ENCODE measurements around the gene PTPN4.
"Not testable (repeated sequence)": the region's sequence is repeated elsewhere in the genome, so short reads cannot be mapped to it uniquely, and the experiment has no call there.

PTPN4 gene

GRCh38 chr2:119950966-119951365 lies 191.2 kb downstream of the PTPN4 start:
- DNase-seq: no peak

GRCh38 chr2:119958670-119959268 lies 199.0 kb downstream of the PTPN4 start:
- DNase-seq: no peak

GRCh38 chr2:119960821-119961220 lies 201.1 kb downstream of the PTPN4 start:
- no peak for DNase-seq

GRCh38 chr2:119981896-119982295 lies 222.2 kb downstream of the PTPN4 start:
- DNase-seq: no peak

- no peak for DNase-seq
Observed at GRCh38 chr2:119982506-119982905, 222.8 kb downstream of the PTPN4 start.

GRCh38 chr2:119983108-119983507 lies 223.4 kb downstream of the PTPN4 start:
- DNase-seq: no peak

- no peak for DNase-seq
Observed at GRCh38 chr2:119996148-119996547, 236.4 kb downstream of the PTPN4 start.

- DNase-seq: not testable (repeated sequence)
Observed at GRCh38 chr2:119996896-119997891, 237.5 kb downstream of the PTPN4 start.

- no peak for DNase-seq
Observed at GRCh38 chr2:120001471-120001870, 241.7 kb downstream of the PTPN4 start.

- no peak for DNase-seq
Observed at GRCh38 chr2:120004254-120004653, 244.5 kb downstream of the PTPN4 start.

GRCh38 chr2:120005834-120006521 lies 246.3 kb downstream of the PTPN4 start:
- DNase-seq: no peak

- no peak for DNase-seq
Observed at GRCh38 chr2:120007851-120008250, 248.1 kb downstream of the PTPN4 start.

- DNase-seq: no peak
Observed at GRCh38 chr2:120012363-120012762, 252.6 kb downstream of the PTPN4 start.

- DNase-seq: peak; percentile 64
Observed at GRCh38 chr2:120012771-120013596, 253.3 kb downstream of the PTPN4 start, which contains the start of gene EPB41L5. EPB41L5 (plus strand) TSS chr2:120013077; CDS start chr2:120019085, 6,008 bp downstream.

GRCh38 chr2:120013597-120014223 lies 254.0 kb downstream of the PTPN4 start:
- DNase-seq: no peak

- DNase-seq: no peak
Observed at GRCh38 chr2:120014226-120014980, 254.7 kb downstream of the PTPN4 start.

- DNase-seq: no peak
Observed at GRCh38 chr2:120016800-120017199, 257.1 kb downstream of the PTPN4 start.

- no peak for DNase-seq
Observed at GRCh38 chr2:120017201-120017600, 257.5 kb downstream of the PTPN4 start.

- no peak for DNase-seq
Observed at GRCh38 chr2:120018549-120018948, 258.8 kb downstream of the PTPN4 start.

GRCh38 chr2:120020554-120020953 lies 260.8 kb downstream of the PTPN4 start:
- no peak for DNase-seq

GRCh38 chr2:120022505-120022904 lies 262.8 kb downstream of the PTPN4 start:
- DNase-seq: not testable (repeated sequence)
